NCI-H748 (cell line): ENCODE measurements around the gene JMJD4.

Experiments
- DNase-seq: peaks from one replicate; lab custom pipeline; 2025; ENCODE audit not compliant: unreplicated experiment; lab: John Stamatoyannopoulos, UW

Gene JMJD4

GRCh38 chr1:227769047-227769935, 34.2 kb upstream of the JMJD4 start:
- DNase-seq, result no peak

- DNase-seq, result no peak
Observed at GRCh38 chr1:227768640-227769039, 33.5 kb upstream of the JMJD4 start.

- no peak for DNase-seq
Observed at GRCh38 chr1:227768125-227768439, 33.0 kb upstream of the JMJD4 start.

- no peak for DNase-seq
Observed at GRCh38 chr1:227767401-227768124, 32.5 kb upstream of the JMJD4 start.

GRCh38 chr1:227766653-227767277, 31.7 kb upstream of the JMJD4 start:
- no peak for DNase-seq

- DNase-seq, result peak; percentile 43
Observed at GRCh38 chr1:227766015-227766634, 31.0 kb upstream of the JMJD4 start.

GRCh38 chr1:227765261-227766014, 30.3 kb upstream of the JMJD4 start:
- DNase-seq, result no peak

- DNase-seq, result no peak
Observed at GRCh38 chr1:227764019-227764391, 28.9 kb upstream of the JMJD4 start.

- DNase-seq, result no peak
Observed at GRCh38 chr1:227763246-227764018, 28.3 kb upstream of the JMJD4 start.

- DNase-seq, result peak; percentile 74
Observed at GRCh38 chr1:227762231-227762911, 27.3 kb upstream of the JMJD4 start.

GRCh38 chr1:227761621-227762230, 26.6 kb upstream of the JMJD4 start:
- no peak for DNase-seq

- DNase-seq, result no peak
Observed at GRCh38 chr1:227760377-227760776, 25.3 kb upstream of the JMJD4 start.

- DNase-seq, result no peak
Observed at GRCh38 chr1:227759341-227760300, 24.5 kb upstream of the JMJD4 start.

- DNase-seq, result no peak
Observed at GRCh38 chr1:227758366-227758765, 23.3 kb upstream of the JMJD4 start.

GRCh38 chr1:227757781-227758180, 22.7 kb upstream of the JMJD4 start:
- no peak for DNase-seq

- no peak for DNase-seq
Observed at GRCh38 chr1:227756172-227756959, 21.3 kb upstream of the JMJD4 start.

- DNase-seq, result no peak
Observed at GRCh38 chr1:227754958-227755357, 19.9 kb upstream of the JMJD4 start.
